H1 (cell line): Measurements from ENCODE around the gene EME2. TPM values are rescaled to one million over a fixed set of nuclear protein-coding genes. Genes with fewer than 3 reads are reported as not detected.

Experiments used
- CTCF ChIA-PET: fragments of 300-600 bp; sonication (Branson Sonifier 250); formaldehyde crosslinking; loops from one replicate; lab custom pipeline; 2021; ENCODE audit not compliant: partially characterized antibody; lab: Charles Lee
- POLR2A ChIA-PET: fragments of 300-600 bp; sonication (Branson Sonifier 250); formaldehyde crosslinking; loops from one replicate; lab custom pipeline; 2021; ENCODE audit warnings: inconsistent platforms; ENCODE audit not compliant: partially characterized antibody; lab: Charles Lee
- DNase-seq, 2 experiments: peaks; one replicate each; pipeline versions ENCODE4 v3.0.0 to v3.0.0-alpha.2; 2010 to 2022; ENCODE audit warnings: low spot score in 2 of 2, low read depth in 1 of 2, mixed read lengths in 1 of 2
- FAIRE-seq: peaks from 2 replicates; lab custom pipeline; 2011; peaks lifted over from hg19 to GRCh38; lab: Jason Lieb, UNC
- H2AFZ ChIP-seq: 2 replicates; pipeline ENCODE4 v1.8.1; 2012; ENCODE audit warnings: low read length, inconsistent platforms
- H2AK5ac ChIP-seq: 2 replicates; pipeline ENCODE4 v1.6.1; 2013; ENCODE audit warnings: low read depth, low read length
- H2BK120ac ChIP-seq: replicated peaks from 2 replicates; pipeline ENCODE3; 2013; ENCODE audit warnings: low read depth, low read length, inconsistent platforms
- H2BK12ac ChIP-seq: 2 replicates; pipeline ENCODE4 v1.6.1; 2013; ENCODE audit warnings: low read depth, low read length
- H2BK15ac ChIP-seq: 2 replicates; pipeline ENCODE4 v1.6.1; 2013; ENCODE audit warnings: low read length
- H2BK20ac ChIP-seq: 2 replicates; pipeline ENCODE4 v1.6.1; 2013; ENCODE audit warnings: low read length
- H2BK5ac ChIP-seq: 2 replicates; pipeline ENCODE4 v1.6.1; 2013; ENCODE audit warnings: low read depth, low read length
- H3K14ac ChIP-seq: 2 replicates; pipeline ENCODE4 v1.6.1; 2013; ENCODE audit warnings: inconsistent platforms; ENCODE audit not compliant: insufficient read length
- H3K18ac ChIP-seq: 2 replicates; pipeline ENCODE4 v1.6.1; 2013; ENCODE audit warnings: low read length; ENCODE audit errors: extremely low read depth
- H3K23ac ChIP-seq: 2 replicates; pipeline ENCODE4 v1.6.1; 2013; ENCODE audit warnings: inconsistent platforms; ENCODE audit not compliant: insufficient read length
- H3K23me2 ChIP-seq: 2 replicates; pipeline ENCODE4 v1.6.1; 2013; ENCODE audit warnings: low read depth, low read length
- H3K27ac ChIP-seq: 2 replicates; pipeline ENCODE4 v1.6.1; 2011; ENCODE audit warnings: low read depth, low read length, inconsistent platforms
- H3K27me3 ChIP-seq, 4 experiments: replicated peaks in 1 of 4; 1 replicate in 1 of 4; 2 replicates in 3 of 4; pipeline versions ENCODE4 v1.6.1 to v1.8.1; 2011 to 2013; ENCODE audit warnings: low read length in 3 of 4, mild to moderate bottlenecking in 3 of 4, inconsistent platforms in 2 of 4, mixed read lengths in 2 of 4, moderate library complexity in 1 of 4; ENCODE audit not compliant: control insufficient read depth in 3 of 4, insufficient read depth in 3 of 4; ENCODE audit errors: extremely low read depth in 1 of 4
- H3K36me3 ChIP-seq, 4 experiments: 2 replicates each; pipeline versions ENCODE4 v1.6.1 to v1.8.1; 2011 to 2013; ENCODE audit warnings: mild to moderate bottlenecking in 4 of 4, low read length in 3 of 4, moderate library complexity in 2 of 4, control low read depth in 1 of 4, inconsistent platforms in 1 of 4; ENCODE audit not compliant: insufficient read depth in 4 of 4, control insufficient read depth in 2 of 4
- H3K4ac ChIP-seq: replicated peaks from 2 replicates; pipeline ENCODE3; 2013; ENCODE audit warnings: low read length, low read depth, mixed read lengths, inconsistent platforms; ENCODE audit not compliant: insufficient read length
- H3K4me1 ChIP-seq, 4 experiments: replicated peaks in 1 of 4; 1 replicate in 1 of 4; 2 replicates in 3 of 4; pipeline versions ENCODE4 v1.6.1 to v1.8.1; 2011 to 2013; ENCODE audit warnings: low read length in 3 of 4, inconsistent platforms in 2 of 4, mixed read lengths in 1 of 4; ENCODE audit not compliant: insufficient read depth in 4 of 4, control insufficient read depth in 3 of 4
- H3K4me2 ChIP-seq, 2 experiments: 2 replicates each; pipeline versions ENCODE4 v1.6.1 to v1.8.1; 2011 to 2013; ENCODE audit warnings: low read depth in 2 of 2, low read length in 2 of 2, control low read depth in 1 of 2, inconsistent platforms in 1 of 2, mild to moderate bottlenecking in 1 of 2; ENCODE audit not compliant: insufficient read depth in 1 of 2
- H3K4me3 ChIP-seq, 4 experiments: fragments of 200-600, 300-600 bp in 1 of 4; sonication (generic), shearing (Covaris generic), sonication (Bioruptor Twin) in 1 of 4; 2 replicates each; pipeline versions ENCODE4 v1.5.1 to v1.8.1; 2011 to 2016; ENCODE audit warnings: low read length in 4 of 4, low read depth in 3 of 4, control low read depth in 2 of 4, inconsistent platforms in 2 of 4, mild to moderate bottlenecking in 2 of 4, mixed read lengths in 1 of 4, moderate library complexity in 1 of 4; ENCODE audit not compliant: insufficient read depth in 2 of 4; ENCODE audit errors: extremely low read depth in 1 of 4
- H3K56ac ChIP-seq: replicated peaks from 2 replicates; pipeline ENCODE3; 2013; ENCODE audit warnings: low read depth, mild to moderate bottlenecking, mixed read lengths, low read length, inconsistent platforms; ENCODE audit not compliant: insufficient read length
- H3K79me1 ChIP-seq: 2 replicates; pipeline ENCODE4 v1.6.1; 2013; ENCODE audit warnings: low read depth, low read length, control low read depth
- H3K79me2 ChIP-seq, 2 experiments: 2 replicates each; pipeline versions ENCODE4 v1.6.1 to v1.8.1; 2012 to 2013; ENCODE audit warnings: low read length in 2 of 2, mild to moderate bottlenecking in 2 of 2, inconsistent platforms in 1 of 2; ENCODE audit not compliant: insufficient read depth in 2 of 2, control insufficient read depth in 1 of 2
- H3K9ac ChIP-seq, 4 experiments: replicated peaks in 1 of 4; 1 replicate in 1 of 4; 2 replicates in 3 of 4; pipeline versions ENCODE4 v1.6.1 to v1.8.1; 2011 to 2013; ENCODE audit warnings: low read depth in 3 of 4, low read length in 3 of 4, control low read depth in 2 of 4, mild to moderate bottlenecking in 2 of 4, moderate library complexity in 2 of 4, inconsistent platforms in 1 of 4; ENCODE audit errors: extremely low read depth in 1 of 4
- H3K9me3 ChIP-seq, 2 experiments: 2 replicates each; pipeline versions ENCODE4 v1.6.1 to v1.8.1; 2012 to 2013; ENCODE audit warnings: mild to moderate bottlenecking in 2 of 2, moderate library complexity in 2 of 2, control low read depth in 1 of 2, inconsistent platforms in 1 of 2, low read depth in 1 of 2, low read length in 1 of 2, mixed read lengths in 1 of 2; ENCODE audit not compliant: insufficient read depth in 2 of 2
- H4K20me1 ChIP-seq, 2 experiments: replicated peaks in 1 of 2; 2 replicates each; pipeline versions ENCODE3 to v1.8.1; 2011 to 2013; ENCODE audit warnings: inconsistent platforms in 2 of 2, low read length in 2 of 2, mild to moderate bottlenecking in 1 of 2; ENCODE audit not compliant: insufficient read depth in 2 of 2, control insufficient read depth in 1 of 2
- H4K5ac ChIP-seq: 2 replicates; pipeline ENCODE4 v1.6.1; 2013; ENCODE audit warnings: low read length, low read depth, mixed read lengths, inconsistent platforms; ENCODE audit not compliant: insufficient read length
- H4K8ac ChIP-seq: 2 replicates; pipeline ENCODE4 v1.8.0; 2013; ENCODE audit warnings: mild to moderate bottlenecking, moderate library complexity, low read length, inconsistent platforms; ENCODE audit not compliant: insufficient read depth; ENCODE audit errors: extremely low read depth
- H4K91ac ChIP-seq: replicated peaks from 2 replicates; pipeline ENCODE3; 2013; ENCODE audit warnings: low read length, mixed read lengths, inconsistent platforms; ENCODE audit not compliant: insufficient read length
- ASH2L ChIP-seq: fragments of 200-600, 300-600 bp; sonication (generic); IDR thresholded peaks from one replicate; pipeline ENCODE4 v1.7.1; 2017; ENCODE audit warnings: low read length
- EP300 ChIP-seq, 2 experiments: IDR thresholded peaks; 1 replicate in 1 of 2; 2 replicates in 1 of 2; pipeline ENCODE4 v1.6.1; 2011 to 2012; ENCODE audit warnings: low read depth in 2 of 2, low read length in 2 of 2, mild to moderate bottlenecking in 2 of 2, borderline replicate concordance in 1 of 2, inconsistent platforms in 1 of 2, moderate library complexity in 1 of 2
- FOSL1 ChIP-seq: IDR thresholded peaks from 2 replicates; pipeline ENCODE4 v1.6.1; 2011; ENCODE audit warnings: mild to moderate bottlenecking, low read depth, low read length, moderate library complexity; ENCODE audit not compliant: insufficient read depth
- GTF2F1 ChIP-seq: IDR thresholded peaks from 2 replicates; pipeline ENCODE4 v1.6.1; 2012; ENCODE audit warnings: low read depth, low read length, improper control_type of control experiment, borderline replicate concordance
- HDAC6 ChIP-seq: IDR thresholded peaks from one replicate; pipeline ENCODE4 v1.7.1; 2012; ENCODE audit warnings: low read depth, mild to moderate bottlenecking, inconsistent platforms, low read length, moderate library complexity
- KDM1A ChIP-seq: fragments of 200-600, 300-600 bp; sonication (generic); IDR thresholded peaks from 2 replicates; pipeline ENCODE4 v1.7.1; 2016; ENCODE audit warnings: mild to moderate bottlenecking, low read length, borderline replicate concordance
- PHF8 ChIP-seq: fragments of 200-600 bp; sonication (generic); conservative IDR thresholded peaks from 2 replicates; pipeline ENCODE4 v1.7.1; 2012; ENCODE audit warnings: low read depth, mild to moderate bottlenecking, inconsistent platforms, low read length, moderate library complexity
- POLR2AphosphoS5 ChIP-seq: IDR thresholded peaks from 2 replicates; pipeline ENCODE4 v1.6.1; 2011; ENCODE audit warnings: low read depth, low read length
- RBBP5 ChIP-seq: IDR thresholded peaks from 2 replicates; pipeline ENCODE4 v1.7.1; 2012; ENCODE audit warnings: low read depth, mild to moderate bottlenecking, inconsistent platforms, low read length, moderate library complexity, borderline replicate concordance
- SAP30 ChIP-seq: fragments of 300-600 bp; sonication (generic); IDR thresholded peaks from 2 replicates; pipeline ENCODE4 v1.7.1; 2012; ENCODE audit warnings: low read length, moderate library complexity, mild to moderate bottlenecking, inconsistent platforms; ENCODE audit not compliant: insufficient read depth, insufficient replicate concordance
- SIX5 ChIP-seq: IDR thresholded peaks from 2 replicates; pipeline ENCODE4 v1.6.1; 2011; ENCODE audit warnings: mild to moderate bottlenecking, low read depth, low read length
- SP4 ChIP-seq: IDR thresholded peaks from 2 replicates; pipeline ENCODE4 v1.6.1; 2012; ENCODE audit warnings: low read length, inconsistent platforms
- TAF7 ChIP-seq: optimal IDR thresholded peaks from 2 replicates; pipeline ENCODE3; 2011; ENCODE audit warnings: low read depth, mild to moderate bottlenecking, inconsistent platforms, low read length, moderate library complexity, borderline replicate concordance
- WGBS, 2 experiments: shearing (Covaris generic) in 1 of 2; methylation state at CpG; one replicate each; pipeline versions ENCODE4 v1.1.6 to v1.1.7; 2013 to 2015; ENCODE audit warnings: low lambda C conversion rate in 2 of 2, mixed read lengths in 2 of 2, inconsistent platforms in 1 of 2, low coverage in 1 of 2, missing lambda C conversion rate in 1 of 2; ENCODE audit not compliant: insufficient replicate concordance in 2 of 2, insufficient coverage in 1 of 2, insufficient read length in 1 of 2; ENCODE audit errors: extremely low coverage in 1 of 2, missing lambda C conversion rate in 1 of 2; 5-methylcytosine and 5-hydroxymethylcytosine counted together
- polyA plus RNA-seq, 7 experiments: library from polyadenylated mRNA; depleted of rRNA in 3 of 7; stranded (reverse) in 5 of 7; unstranded in 2 of 7; fragments of >200 nt in 5 of 7; fragments of 200-250 nt in 2 of 7; gene quantifications; 1 replicate in 5 of 7; 2 replicates in 1 of 7; 4 replicates in 1 of 7; pipeline versions ENCODE4 v1.2.1 to v1.2.3, GENCODE V29; 2011 to 2013; ENCODE audit warnings: missing spikeins in 2 of 7, mixed read lengths in 2 of 7
- total RNA-seq: library from RNA; stranded (reverse); fragmentation: NEBNext Ultra II Directional; extraction: Animal tissue kit (Norgen Biotek cat#: 25700); gene quantifications from 2 replicates; pipeline ENCODE4 v1.2.1, GENCODE V29; 2021

Gene EME2
- total and polyA plus RNA-seq, 2 of the 8 experiments (the other 6 are each of a cell fraction or from before 2014, with no cell fraction given) = 13.1 to 19.7 TPM

DNA sequence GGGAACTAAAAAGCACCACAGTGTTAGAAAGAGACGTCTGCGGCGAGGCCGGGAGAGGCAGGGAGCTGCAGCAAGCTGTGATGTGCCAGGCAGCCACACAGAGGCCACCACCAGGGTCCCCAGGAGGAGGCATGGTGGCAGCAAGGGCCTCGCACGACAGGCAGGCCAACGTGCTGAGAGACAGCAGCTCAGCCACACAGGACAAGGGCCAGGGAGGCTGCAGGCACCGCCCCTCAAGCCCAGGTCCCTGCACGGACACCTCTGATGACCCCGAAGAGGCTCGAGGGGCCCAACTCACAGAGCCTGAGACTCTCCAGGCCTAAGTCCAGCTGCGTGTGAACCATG is 48.3 kb downstream of the EME2 start:
- no peak overlapping the region for H3K14ac ChIP-seq
- H3K79me2 ChIP-seq = no peaks in the 10 kb centered on the region
- no peak overlapping the region for H4K91ac ChIP-seq
- no peak overlapping the region for H3K4me2 ChIP-seq
- no peak for FAIRE-seq
- peaks cover 0 to 5% (median 3%) of the 10 kb centered on the region in 4 experiments; a peak in 3 of 7 replicates for H3K4me1 ChIP-seq
- no peak overlapping the region for H2BK120ac ChIP-seq
- peaks cover 0 to 5% (median 0%) of the 10 kb centered on the region in 4 experiments; a peak in 3 of 7 replicates for H3K27me3 ChIP-seq
- peaks cover 1% of the 10 kb centered on the region; the same call in 1 of the 2 replicates for H3K23me2 ChIP-seq
- H2BK5ac ChIP-seq = no peak overlapping the region
- no peak overlapping the region for H3K4ac ChIP-seq
- H3K4me3 ChIP-seq = no peak overlapping the region
- peaks cover 0 to 7% (median 3%) of the 10 kb centered on the region in 4 experiments; a peak in 5 of 8 replicates for H3K36me3 ChIP-seq
- H2BK15ac ChIP-seq = no peak overlapping the region
- H2BK12ac ChIP-seq = no peak overlapping the region
- H2BK20ac ChIP-seq = no peak overlapping the region
- no peak overlapping the region for H3K18ac ChIP-seq
- H2AFZ ChIP-seq = no peak overlapping the region
- no peak overlapping the region for H3K56ac ChIP-seq
- H3K79me1 ChIP-seq = peaks cover 4% of the 10 kb centered on the region; the same call in 1 of the 2 replicates
- ChIA-PET CTCF (interaction anchor here (1.5 kb wide), 1 partner anchor 10 kb away, joined by 7 read pairs; no protein-coding TSS in a partner anchor), POLR2A (interaction anchor here (1.5 kb wide), 1 partner anchor 32 kb away, joined by 4 read pairs; no protein-coding TSS in a partner anchor)
- no peaks in the 10 kb centered on the region for H3K9me3 ChIP-seq
- no peak overlapping the region for H2AK5ac ChIP-seq
- 98% methylated on average over 12 of the region's 12 CpGs; no CpG with 5 or more reads in 1 of the 2 experiments for WGBS, 2 experiments
- no peak overlapping the region for H3K9ac ChIP-seq
- no peak overlapping the region for H3K23ac ChIP-seq
- H4K20me1 ChIP-seq = peaks cover 4 to 15% of the 10 kb centered on the region in 2 experiments
- H3K27ac ChIP-seq = no peak overlapping the region
- H4K8ac ChIP-seq = no peak overlapping the region; the same call in 1 of the 2 replicates
- no peak overlapping the region for H4K5ac ChIP-seq
- DNase-seq = no peak
- TF ChIP-seq KDM1A (no peak), FOSL1 (no peak), ASH2L (no peak), HDAC6 (no peak), SIX5 (no peak), POLR2AphosphoS5 (no peak), PHF8 (no peak), TAF7 (no peak), GTF2F1 (no peak), SP4 (no peak), RBBP5 (no peak), EP300 (IDR thresholded peaks at IDR 0.05; ENCODE audit: borderline replicate concordance in 1 of 2, low read depth in 2 of 2, low read length in 2 of 2) (no peak), SAP30 (no peak)
